Testis (tissue), 2 donors: ENCODE data around the gene SLC25A29.
"Not testable (repeated sequence)": the region's sequence is repeated elsewhere in the genome, so short reads cannot be mapped to it uniquely, and the experiment has no call there.

Experiments used
- POLR2A ChIP-seq: fragments of 450-650 bp; IDR thresholded peaks from one replicate; pipeline ENCODE4 v1.6.1; 2017; ENCODE audit warnings: antibody characterized with exemption, mild to moderate bottlenecking, moderate library complexity
- TF ChIP-seq, protein P1 (sequence below), 3 experiments: fragments of 450-650 bp in 2 of 3; fragments of 200-600 bp in 1 of 3; sonication (generic) in 1 of 3; IDR thresholded peaks; one replicate each; pipeline ENCODE4 v1.5.1; 2016 to 2019; ENCODE audit warnings: antibody characterized with exemption in 3 of 3, mild to moderate bottlenecking in 2 of 3, moderate library complexity in 1 of 3

- TF ChIP-seq, protein P1, sequence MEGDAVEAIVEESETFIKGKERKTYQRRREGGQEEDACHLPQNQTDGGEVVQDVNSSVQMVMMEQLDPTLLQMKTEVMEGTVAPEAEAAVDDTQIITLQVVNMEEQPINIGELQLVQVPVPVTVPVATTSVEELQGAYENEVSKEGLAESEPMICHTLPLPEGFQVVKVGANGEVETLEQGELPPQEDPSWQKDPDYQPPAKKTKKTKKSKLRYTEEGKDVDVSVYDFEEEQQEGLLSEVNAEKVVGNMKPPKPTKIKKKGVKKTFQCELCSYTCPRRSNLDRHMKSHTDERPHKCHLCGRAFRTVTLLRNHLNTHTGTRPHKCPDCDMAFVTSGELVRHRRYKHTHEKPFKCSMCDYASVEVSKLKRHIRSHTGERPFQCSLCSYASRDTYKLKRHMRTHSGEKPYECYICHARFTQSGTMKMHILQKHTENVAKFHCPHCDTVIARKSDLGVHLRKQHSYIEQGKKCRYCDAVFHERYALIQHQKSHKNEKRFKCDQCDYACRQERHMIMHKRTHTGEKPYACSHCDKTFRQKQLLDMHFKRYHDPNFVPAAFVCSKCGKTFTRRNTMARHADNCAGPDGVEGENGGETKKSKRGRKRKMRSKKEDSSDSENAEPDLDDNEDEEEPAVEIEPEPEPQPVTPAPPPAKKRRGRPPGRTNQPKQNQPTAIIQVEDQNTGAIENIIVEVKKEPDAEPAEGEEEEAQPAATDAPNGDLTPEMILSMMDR (IDR thresholded peaks at IDR 0.05), result not testable (repeated sequence)
- TF ChIP-seq POLR2A, result not testable (repeated sequence)
Measured at GRCh38 chr14:100312110-100312876, 6.0 kb upstream of the SLC25A29 start.
